PC-9 (cell line): ENCODE data around the gene UQCR11.
A peak's percentile ranks its signal among the peaks of the same experiment; 100 is the strongest.

Experiments used
- CTCF ChIP-seq: fragments of 200-600 bp; sonication (generic); conservative IDR thresholded peaks from 2 replicates; pipeline ENCODE4 v1.6.1; 2017; ENCODE audit warnings: mixed run types, antibody characterized with exemption, mild to moderate bottlenecking, moderate library complexity
- EZH2 ChIP-seq: fragments of 200-600 bp; sonication (generic); IDR thresholded peaks from 2 replicates; pipeline ENCODE4 v1.8.0; 2017; ENCODE audit warnings: antibody characterized with exemption, low read depth

GRCh38 chr19:1601613-1602064, 3.6 kb downstream of the UQCR11 start:
- peak; percentile 28; the same call in 1 of the 2 replicates for TF ChIP-seq CTCF
- TF ChIP-seq EZH2: no peak
